SU-DHL-6 (cell line): ENCODE results near the gene VSTM2B.

ENCODE experiments used
- CTCF ChIP-seq: fragments of 200-600 bp; sonication (generic); IDR thresholded peaks from one replicate; pipeline ENCODE4 v1.5.1; 2017; ENCODE audit warnings: antibody characterized with exemption, mild to moderate bottlenecking, low read length, moderate library complexity; ENCODE audit not compliant: insufficient read depth, poor library complexity, severe bottlenecking
- EZH2phosphoT487 ChIP-seq: fragments of 200-600 bp; sonication (generic), shearing (Covaris generic); conservative IDR thresholded peaks from 2 replicates; pipeline ENCODE4 v1.6.1; 2018; ENCODE audit warnings: mild to moderate bottlenecking, antibody characterized with exemption, low read length, moderate library complexity, mixed read lengths

GRCh38 chr19:29512748-29513147 is 13.0 kb upstream of the VSTM2B start:
- TF ChIP-seq CTCF (no peak), EZH2phosphoT487 (no peak)
